HG03565 (cell line): Measurements from ENCODE around the gene CAB39.
"Not testable (repeated sequence)": the region's sequence is repeated elsewhere in the genome, so short reads cannot be mapped to it uniquely, and the experiment has no call there.

ENCODE experiments used
- ATAC-seq: cut with Tn5 transposase; IDR thresholded peaks from one replicate; pipeline ENCODE4 v1.9.1; 2021; ENCODE audit warnings: mild to moderate bottlenecking, moderate library complexity; ENCODE audit not compliant: unreplicated experiment

CAB39 gene

GRCh38 chr2:230713331-230714135 is 891 bp downstream of the CAB39 start:
- no peak for ATAC-seq

- ATAC-seq: no peak
These were observed 1.5 kb downstream of the CAB39 start for GRCh38 chr2:230714136-230714480.

- no peak for ATAC-seq
These were observed 2.6 kb downstream of the CAB39 start for GRCh38 chr2:230715201-230715600.

GRCh38 chr2:230716588-230716987 is 3.9 kb downstream of the CAB39 start:
- ATAC-seq: no peak

- no peak for ATAC-seq
These were observed 5.0 kb downstream of the CAB39 start for GRCh38 chr2:230717600-230717999.

GRCh38 chr2:230719340-230719739 is 6.7 kb downstream of the CAB39 start:
- ATAC-seq: no peak

GRCh38 chr2:230721712-230722111 is 9.1 kb downstream of the CAB39 start:
- ATAC-seq: no peak

GRCh38 chr2:230722207-230722885 is 9.7 kb downstream of the CAB39 start:
- ATAC-seq: no peak

- ATAC-seq: no peak
These were observed 10.7 kb downstream of the CAB39 start for GRCh38 chr2:230723363-230723762.

- ATAC-seq: not testable (repeated sequence)
These were observed 12.3 kb downstream of the CAB39 start for GRCh38 chr2:230724957-230725356.

- ATAC-seq: no peak
These were observed 18.9 kb downstream of the CAB39 start for GRCh38 chr2:230731512-230731911.

- ATAC-seq: no peak
These were observed 20.3 kb downstream of the CAB39 start for GRCh38 chr2:230732914-230733401.

GRCh38 chr2:230734247-230735175 is 21.9 kb downstream of the CAB39 start:
- ATAC-seq: no peak

GRCh38 chr2:230735884-230736283 is 23.2 kb downstream of the CAB39 start:
- ATAC-seq: no peak

GRCh38 chr2:230737300-230737699 is 24.7 kb downstream of the CAB39 start:
- ATAC-seq: no peak

- no peak for ATAC-seq
These were observed 25.2 kb downstream of the CAB39 start for GRCh38 chr2:230737791-230738226.

GRCh38 chr2:230738391-230738811 is 25.8 kb downstream of the CAB39 start:
- ATAC-seq: no peak

- ATAC-seq: no peak
These were observed 26.3 kb downstream of the CAB39 start for GRCh38 chr2:230738924-230739323.

- ATAC-seq: no peak
These were observed 27.3 kb downstream of the CAB39 start for GRCh38 chr2:230739961-230740360.

GRCh38 chr2:230742781-230743180 is 30.1 kb downstream of the CAB39 start:
- no peak for ATAC-seq

- no peak for ATAC-seq
These were observed 33.6 kb downstream of the CAB39 start for GRCh38 chr2:230746213-230746612.
